ENCODE measurements around the gene ERO1A.

ERO1A gene

DNA sequence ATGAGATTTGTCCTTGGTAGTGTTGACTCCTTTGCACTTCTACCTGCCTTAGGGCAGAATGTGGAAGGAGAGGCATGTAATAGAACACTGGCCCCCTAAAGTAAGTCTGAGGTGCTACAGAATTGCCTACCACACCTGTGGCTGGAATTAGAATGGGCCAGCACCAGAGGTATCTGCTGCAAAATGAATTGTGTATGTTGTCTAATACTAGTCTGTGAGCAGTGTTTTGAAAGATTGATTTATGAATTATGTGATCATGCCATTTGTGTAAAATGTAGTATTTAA lies 28.9 kb upstream of the ERO1A start:
- TF ChIP-seq USF1 (IDR thresholded peaks at IDR 0.05) = no peak
- no peak for TF ChIP-seq MAX (IDR thresholded peaks at IDR 0.05)
- no peak for TF ChIP-seq ZBTB7A (IDR thresholded peaks at IDR 0.05; ENCODE audit: low read depth)
- no peak for TF ChIP-seq NFIC (IDR thresholded peaks at IDR 0.05)
- TF ChIP-seq TEAD4 (IDR thresholded peaks at IDR 0.05) = no peak
- no peak for TF ChIP-seq TAF1 (IDR thresholded peaks at IDR 0.05; ENCODE audit: low read depth)
- TF ChIP-seq EP300 (IDR thresholded peaks at IDR 0.05; ENCODE audit: borderline replicate concordance) = no peak
- no peak for TF ChIP-seq CREB1 (IDR thresholded peaks at IDR 0.05; ENCODE audit: low read depth)
- TF ChIP-seq FOXM1 (IDR thresholded peaks at IDR 0.05; ENCODE audit: borderline replicate concordance, low read depth) = no peak
- TF ChIP-seq REST (IDR thresholded peaks at IDR 0.05; ENCODE audit: low read depth) = no peak
- TF ChIP-seq CEBPB (IDR thresholded peaks at IDR 0.05) = no peak
- no peak for TF ChIP-seq EGR1 (IDR thresholded peaks at IDR 0.05)
- no peak for TF ChIP-seq RAD21 (IDR thresholded peaks at IDR 0.05; ENCODE audit: low read depth)
- TF ChIP-seq TCF12 (IDR thresholded peaks at IDR 0.05; ENCODE audit: low read depth) = no peak
- no peak for TF ChIP-seq YY1 (IDR thresholded peaks at IDR 0.05; ENCODE audit: low read depth)

- TF ChIP-seq RAD21 (IDR thresholded peaks at IDR 0.05; ENCODE audit: low read depth) (no peak), FOXM1 (IDR thresholded peaks at IDR 0.05; ENCODE audit: borderline replicate concordance, low read depth) (no peak), TAF1 (IDR thresholded peaks at IDR 0.05; ENCODE audit: low read depth) (no peak), USF1 (IDR thresholded peaks at IDR 0.05) (no peak), EGR1 (IDR thresholded peaks at IDR 0.05) (no peak), TCF12 (IDR thresholded peaks at IDR 0.05; ENCODE audit: low read depth) (no peak), MAX (IDR thresholded peaks at IDR 0.05) (no peak)
These were observed 28.4 kb upstream of the ERO1A start for GRCh38 chr14:52723514-52724359.

- TF ChIP-seq TEAD4 (IDR thresholded peaks at IDR 0.05) = no peak
- TF ChIP-seq ZBTB7A (IDR thresholded peaks at IDR 0.05; ENCODE audit: low read depth) = no peak
- no peak for TF ChIP-seq NFIC (IDR thresholded peaks at IDR 0.05)
- no peak for TF ChIP-seq YY1 (IDR thresholded peaks at IDR 0.05; ENCODE audit: low read depth)
- no peak for TF ChIP-seq CEBPB (IDR thresholded peaks at IDR 0.05)
- no peak for TF ChIP-seq TCF12 (IDR thresholded peaks at IDR 0.05; ENCODE audit: low read depth)
- TF ChIP-seq REST (IDR thresholded peaks at IDR 0.05; ENCODE audit: low read depth) = no peak
- no peak for TF ChIP-seq EGR1 (IDR thresholded peaks at IDR 0.05)
- no peak for TF ChIP-seq EP300 (IDR thresholded peaks at IDR 0.05; ENCODE audit: borderline replicate concordance)
- no peak for TF ChIP-seq CREB1 (IDR thresholded peaks at IDR 0.05; ENCODE audit: low read depth)
- no peak for TF ChIP-seq TAF1 (IDR thresholded peaks at IDR 0.05; ENCODE audit: low read depth)
These were observed 20.8 kb upstream of the ERO1A start for GRCh38 chr14:52716155-52716554.

DNA sequence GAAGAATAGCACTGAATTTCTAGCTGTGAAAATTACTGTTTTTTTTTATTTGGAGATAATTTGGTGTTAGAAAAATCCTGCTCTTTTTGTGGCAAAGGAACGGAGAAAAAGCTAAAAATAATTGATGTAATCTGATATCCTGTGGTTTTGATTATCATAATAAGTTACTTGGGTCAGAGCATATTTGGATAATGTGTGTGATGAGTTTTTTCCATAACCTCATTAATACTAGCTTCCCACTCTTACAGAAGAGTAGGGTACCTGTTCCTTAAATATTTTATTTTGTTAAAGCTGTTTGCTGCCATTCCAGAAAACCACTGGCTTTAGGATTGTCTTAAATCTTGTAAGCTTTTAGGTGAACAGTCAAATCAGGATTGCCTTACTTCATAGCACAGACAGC lies 16.3 kb upstream of the ERO1A start:
- TF ChIP-seq EP300 (IDR thresholded peaks at IDR 0.05; ENCODE audit: borderline replicate concordance) (no peak), FOXM1 (IDR thresholded peaks at IDR 0.05; ENCODE audit: borderline replicate concordance, low read depth) (no peak), NFIC (IDR thresholded peaks at IDR 0.05) (no peak), EGR1 (IDR thresholded peaks at IDR 0.05) (no peak), YY1 (IDR thresholded peaks at IDR 0.05; ENCODE audit: low read depth) (no peak), ZBTB7A (IDR thresholded peaks at IDR 0.05; ENCODE audit: low read depth) (no peak), TCF12 (IDR thresholded peaks at IDR 0.05; ENCODE audit: low read depth) (no peak), USF1 (IDR thresholded peaks at IDR 0.05) (no peak), CEBPB (IDR thresholded peaks at IDR 0.05) (no peak), TAF1 (IDR thresholded peaks at IDR 0.05; ENCODE audit: low read depth) (no peak), REST (IDR thresholded peaks at IDR 0.05; ENCODE audit: low read depth) (no peak), MAX (IDR thresholded peaks at IDR 0.05) (no peak), CREB1 (IDR thresholded peaks at IDR 0.05; ENCODE audit: low read depth) (no peak), TEAD4 (IDR thresholded peaks at IDR 0.05) (no peak), RAD21 (IDR thresholded peaks at IDR 0.05; ENCODE audit: low read depth) (no peak)

All from Ishikawa (cell line).